Ovary (tissue), 9 donors: ENCODE results near the gene AP1AR. TPM values are rescaled to one million over a fixed set of nuclear protein-coding genes. Genes with fewer than 3 reads are reported as not detected.
A peak's percentile ranks its signal among the peaks of the same experiment; 100 is the strongest.

Experiments used
- DNase-seq, 5 donors: peaks; one replicate each; pipeline ENCODE4 v3.0.0-alpha.2; 2019 to 2020
- H3K27ac ChIP-seq, 2 donors: fragments of 200-600 bp; one replicate each; pipeline versions ENCODE4 v1.5.1 to v1.8.0; 2019 to 2022
- H3K27me3 ChIP-seq: fragments of 200-600 bp; one replicate; pipeline ENCODE4 v1.8.0; 2022
- H3K36me3 ChIP-seq: fragments of 200-600 bp; sonication (generic); one replicate; pipeline ENCODE4 v1.5.1; 2019
- H3K4me1 ChIP-seq: one replicate; pipeline ENCODE4 v1.8.1; 2013; ENCODE audit warnings: mild to moderate bottlenecking, moderate library complexity; ENCODE audit not compliant: insufficient read depth
- H3K4me3 ChIP-seq: fragments of 200-600 bp; sonication (generic); one replicate; pipeline ENCODE4 v1.5.1; 2017
- H3K9me3 ChIP-seq, 2 donors: fragments of 200-600 bp in 1 of 2; sonication (generic) in 1 of 2; one replicate each; pipeline versions ENCODE4 v1.5.1 to v1.8.1; 2013 to 2019; ENCODE audit warnings: mild to moderate bottlenecking in 1 of 2, moderate library complexity in 1 of 2
- CTCF ChIP-seq, 3 donors: fragments of 450-650 bp in 2 of 3; fragments of 200-600 bp in 1 of 3; IDR thresholded peaks; one replicate each; pipeline versions ENCODE4 v1.5.1 to v1.8.0; 2016 to 2022; ENCODE audit warnings: antibody characterized with exemption in 3 of 3, mild to moderate bottlenecking in 1 of 3
- EP300 ChIP-seq: sonication (generic); formaldehyde crosslinking; IDR thresholded peaks from one replicate; pipeline ENCODE4 v1.6.1; 2017; ENCODE audit warnings: antibody characterized with exemption
- POLR2A ChIP-seq: fragments of 450-650 bp; IDR thresholded peaks from one replicate; pipeline ENCODE4 v1.6.1; 2017; ENCODE audit warnings: antibody characterized with exemption, mild to moderate bottlenecking, moderate library complexity
- WGBS, 3 donors: extraction: QIAGEN DNeasy Blood & Tissue Kit in 1 of 3; methylation state at CpG; one replicate each; pipeline versions ENCODE4 v1.1.5 to v1.1.7; 2013 to 2017; 5-methylcytosine and 5-hydroxymethylcytosine counted together
- intact Hi-C, 4 donors: fragments of 100-400 bp; cut with DNase I; formaldehyde crosslinking; loops; one replicate each; pipeline versions ENCODE4 v1.11.0 to v1.15.1; 2022 to 2023
- polyA plus RNA-seq, 2 donors: library from polyadenylated mRNA; stranded (reverse); fragments of 200-250 nt in 1 of 2; fragments of 350-450 nt in 1 of 2; fragmentation: Illumina TruSeq in 1 of 2; extraction: RNeasy Lipid Tissue Mini Kit (QIAGEN cat#74804) in 1 of 2; gene quantifications; one replicate each; pipeline ENCODE4 v1.2.3, GENCODE V29; 2013 to 2014
- total RNA-seq, 7 donors: library from RNA; depleted of rRNA in 2 of 7; stranded (reverse); fragments of >200 nt in 2 of 7; fragmentation: NEBNext Ultra II Directional in 3 of 7; extraction: Animal tissue kit (Norgen Biotek cat#: 25700) in 3 of 7; gene quantifications; one replicate each; pipeline versions ENCODE4 v1.1.0 to v1.2.4, GENCODE V29; 2016 to 2023
- donor health status: DM: no; HTN: no; CAD: no; lungs with moderate emphysema.
- donor health status: DM: no; HTN: no; CAD: no.
- donor health status: Bipolar disorder and iron deficiency.
- donor health status: DM: yes; HTN: yes; CAD: no.
- donor health status: DM: no; HTN: no; CAD: no.
- donor health status: DM: yes; HTN: yes; CAD: no.

AP1AR gene
- total and polyA plus RNA-seq, 9 donors, result 9.1 to 27.0 (median 18.3) TPM

GRCh38 chr4:112282860-112283667 lies 51.5 kb downstream of the AP1AR start:
- no peak overlapping the region for H3K4me3 ChIP-seq
- no peaks in the 10 kb centered on the region for H3K36me3 ChIP-seq
- DNase-seq, result no peak
- peaks cover 6% of the 10 kb centered on the region for H3K4me1 ChIP-seq
- intact Hi-C loops, result no loop called here
- TF ChIP-seq EP300, result no peak
- no peak for TF ChIP-seq CTCF (IDR thresholded peaks at IDR 0.05)
- no peak for TF ChIP-seq POLR2A
- no peaks in the 10 kb centered on the region for H3K27me3 ChIP-seq
- H3K9me3 ChIP-seq, result no peaks in the 10 kb centered on the region
- 77 to 82% (median 80%) methylated on average over 4 of the region's 4 CpGs for WGBS, 3 donors
- no peak overlapping the region for H3K27ac ChIP-seq

GRCh38 chr4:112284166-112284565 lies 52.6 kb downstream of the AP1AR start:
- Histone ChIP-seq H3K4me3 (peak overlapping the region; percentile 80), H3K27ac (no peak overlapping the region), H3K36me3 (no peaks in the 10 kb centered on the region), H3K9me3 (no peaks in the 10 kb centered on the region), H3K27me3 (no peaks in the 10 kb centered on the region), H3K4me1 (peaks cover 6% of the 10 kb centered on the region)
- 10 to 15% (median 13%) methylated on average over 6 of the region's 6 CpGs for WGBS, 3 donors
- TF ChIP-seq POLR2A, result no peak
- TF ChIP-seq EP300, result no peak
- no peak for TF ChIP-seq CTCF (IDR thresholded peaks at IDR 0.05)
- no peak for DNase-seq
- intact Hi-C loops, result no loop called here

- WGBS, 3 donors, result 0 to 1% (median 1%) methylated on average over 15 of the region's 15 CpGs
Observed at GRCh38 chr4:112284662-112285411, 53.2 kb downstream of the AP1AR start.

More at GRCh38 chr4:112284662-112285411, 53.2 kb downstream of the AP1AR start:
- intact Hi-C loops, result no loop called here
- TF ChIP-seq CTCF (IDR thresholded peaks at IDR 0.05) (no peak), POLR2A (no peak), EP300 (no peak)
- no peaks in the 10 kb centered on the region for H3K27me3 ChIP-seq
- H3K4me1 ChIP-seq, result peaks cover 6% of the 10 kb centered on the region
- DNase-seq, result peak in 3 of 5 donors; percentile 22 to 43 (median 39)
- no peaks in the 10 kb centered on the region for H3K36me3 ChIP-seq
- no peaks in the 10 kb centered on the region for H3K9me3 ChIP-seq
- H3K4me3 ChIP-seq, result peak overlapping the region; percentile 80
- peak overlapping the region; percentile 66 to 78 for H3K27ac ChIP-seq
